ENCODE measurements around the gene PCDHB15. TPM values are rescaled to one million over a fixed set of nuclear protein-coding genes. Genes with fewer than 3 reads are reported as not detected.
"Not testable (repeated sequence)": the region's sequence is repeated elsewhere in the genome, so short reads cannot be mapped to it uniquely, and the experiment has no call there.

Gene PCDHB15
- polyA plus RNA-seq, 1 donor from 2014 or later: 11.2 TPM

- Histone ChIP-seq H3K27me3 (ENCODE audit: insufficient read depth, low read depth, low read length) (no peaks in the 10 kb centered on the region), H3K79me2 (replicated peaks; ENCODE audit: insufficient read depth, low read length) (peaks cover 7% of the 10 kb centered on the region), H3K9me3 (ENCODE audit: low read length) (peaks cover 30% of the 10 kb centered on the region), H3F3A (ENCODE audit: insufficient read depth, low read length, poor library complexity, severe bottlenecking) (no peaks in the 10 kb centered on the region), H3K4me2 (ENCODE audit: low read length) (no peak overlapping the region), H4K20me1 (ENCODE audit: insufficient read depth) (no peaks in the 10 kb centered on the region), H3K4me3 (ENCODE audit: low read length) (no peak overlapping the region), H3K36me3 (ENCODE audit: insufficient read depth, low read length) (peaks cover 6% of the 10 kb centered on the region), H3K27ac (ENCODE audit: low read length) (no peak overlapping the region), H2AFZ (ENCODE audit: low read depth, low read length) (no peak overlapping the region), H3K9me2 (ENCODE audit: insufficient read depth, low read length) (no peaks in the 10 kb centered on the region), H3K9ac (ENCODE audit: low read length) (no peak overlapping the region)
- TF ChIP-seq RAD21 (conservative IDR thresholded peaks at IDR 0.05) (no peak), MXI1 (conservative IDR thresholded peaks at IDR 0.05; ENCODE audit: poor library complexity, severe bottlenecking) (no peak), CTCF (IDR thresholded peaks at IDR 0.05; ENCODE audit: poor library complexity, severe bottlenecking) (no peak), TAF1 (IDR thresholded peaks at IDR 0.05; ENCODE audit: low read depth) (no peak), SMC3 (conservative IDR thresholded peaks at IDR 0.05; ENCODE audit: poor library complexity) (no peak), POLR2AphosphoS5 (IDR thresholded peaks at IDR 0.05) (no peak), EZH2 (IDR thresholded peaks at IDR 0.05; ENCODE audit: borderline replicate concordance, insufficient read depth, low read length, poor library complexity, severe bottlenecking) (no peak), EP300 (conservative IDR thresholded peaks at IDR 0.05; ENCODE audit: poor library complexity, severe bottlenecking) (no peak)
- TF ChIP-seq, protein P1, sequence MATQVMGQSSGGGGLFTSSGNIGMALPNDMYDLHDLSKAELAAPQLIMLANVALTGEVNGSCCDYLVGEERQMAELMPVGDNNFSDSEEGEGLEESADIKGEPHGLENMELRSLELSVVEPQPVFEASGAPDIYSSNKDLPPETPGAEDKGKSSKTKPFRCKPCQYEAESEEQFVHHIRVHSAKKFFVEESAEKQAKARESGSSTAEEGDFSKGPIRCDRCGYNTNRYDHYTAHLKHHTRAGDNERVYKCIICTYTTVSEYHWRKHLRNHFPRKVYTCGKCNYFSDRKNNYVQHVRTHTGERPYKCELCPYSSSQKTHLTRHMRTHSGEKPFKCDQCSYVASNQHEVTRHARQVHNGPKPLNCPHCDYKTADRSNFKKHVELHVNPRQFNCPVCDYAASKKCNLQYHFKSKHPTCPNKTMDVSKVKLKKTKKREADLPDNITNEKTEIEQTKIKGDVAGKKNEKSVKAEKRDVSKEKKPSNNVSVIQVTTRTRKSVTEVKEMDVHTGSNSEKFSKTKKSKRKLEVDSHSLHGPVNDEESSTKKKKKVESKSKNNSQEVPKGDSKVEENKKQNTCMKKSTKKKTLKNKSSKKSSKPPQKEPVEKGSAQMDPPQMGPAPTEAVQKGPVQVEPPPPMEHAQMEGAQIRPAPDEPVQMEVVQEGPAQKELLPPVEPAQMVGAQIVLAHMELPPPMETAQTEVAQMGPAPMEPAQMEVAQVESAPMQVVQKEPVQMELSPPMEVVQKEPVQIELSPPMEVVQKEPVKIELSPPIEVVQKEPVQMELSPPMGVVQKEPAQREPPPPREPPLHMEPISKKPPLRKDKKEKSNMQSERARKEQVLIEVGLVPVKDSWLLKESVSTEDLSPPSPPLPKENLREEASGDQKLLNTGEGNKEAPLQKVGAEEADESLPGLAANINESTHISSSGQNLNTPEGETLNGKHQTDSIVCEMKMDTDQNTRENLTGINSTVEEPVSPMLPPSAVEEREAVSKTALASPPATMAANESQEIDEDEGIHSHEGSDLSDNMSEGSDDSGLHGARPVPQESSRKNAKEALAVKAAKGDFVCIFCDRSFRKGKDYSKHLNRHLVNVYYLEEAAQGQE (IDR thresholded peaks at IDR 0.05; ENCODE audit: borderline replicate concordance): no peak
These were observed 11.0 kb upstream of the PCDHB15 start for GRCh38 chr5:141234109-141234667.

GRCh38 chr5:141235922-141236321 lies 9.3 kb upstream of the PCDHB15 start:
- H2AFZ ChIP-seq (ENCODE audit: low read depth, low read length); H3K9me2 ChIP-seq (ENCODE audit: insufficient read depth, low read length); H3K4me2 ChIP-seq (ENCODE audit: low read length); H3K4me3 ChIP-seq (ENCODE audit: low read length); H3F3A ChIP-seq (ENCODE audit: insufficient read depth, low read length, poor library complexity, severe bottlenecking); H3K9ac ChIP-seq (ENCODE audit: low read length); H4K20me1 ChIP-seq (ENCODE audit: insufficient read depth); H3K79me2 ChIP-seq (replicated peaks; ENCODE audit: insufficient read depth, low read length); H3K27me3 ChIP-seq (ENCODE audit: insufficient read depth, low read depth, low read length); H3K27ac ChIP-seq (ENCODE audit: low read length): not testable (repeated sequence)
- H3K36me3 ChIP-seq (ENCODE audit: insufficient read depth, low read length): peaks cover 10% of the 10 kb centered on the region
- H3K9me3 ChIP-seq (ENCODE audit: low read length): peaks cover 38% of the 10 kb centered on the region
